H9 (cell line): ENCODE data around the gene PAX3. TPM values are rescaled to one million over a fixed set of nuclear protein-coding genes. Genes with fewer than 3 reads are reported as not detected.
A peak's percentile ranks its signal among the peaks of the same experiment; 100 is the strongest.

ENCODE experiments used
- DNase-seq: peaks from one replicate; pipeline ENCODE4 v3.0.0-alpha.2; 2017
- H2AFZ ChIP-seq: one replicate; pipeline ENCODE4 v1.6.1; 2013; ENCODE audit warnings: mild to moderate bottlenecking, low read length, control low read depth, moderate library complexity
- H2AK5ac ChIP-seq: 2 replicates; pipeline ENCODE4 v1.6.1; 2013; ENCODE audit warnings: low read length, control low read depth, mixed read lengths; ENCODE audit not compliant: insufficient read length
- H2BK120ac ChIP-seq: one replicate; pipeline ENCODE4 v1.6.1; 2013; ENCODE audit warnings: low read depth, mild to moderate bottlenecking, low read length, control low read depth, inconsistent platforms; ENCODE audit not compliant: poor library complexity, severe bottlenecking
- H2BK12ac ChIP-seq: 2 replicates; pipeline ENCODE4 v1.6.1; 2013; ENCODE audit warnings: low read length, control low read depth, mixed read lengths, low read depth; ENCODE audit not compliant: insufficient read length
- H2BK15ac ChIP-seq: 2 replicates; pipeline ENCODE4 v1.6.1; 2013; ENCODE audit warnings: low read depth, low read length, control low read depth
- H2BK20ac ChIP-seq: one replicate; pipeline ENCODE4 v1.6.1; 2013; ENCODE audit warnings: low read depth, mild to moderate bottlenecking, low read length, control low read depth, inconsistent platforms; ENCODE audit not compliant: poor library complexity, severe bottlenecking
- H2BK5ac ChIP-seq: 2 replicates; pipeline ENCODE4 v1.6.1; 2013; ENCODE audit warnings: low read length, control low read depth, mixed read lengths; ENCODE audit not compliant: insufficient read length
- H3K14ac ChIP-seq: 2 replicates; pipeline ENCODE4 v1.6.1; 2013; ENCODE audit warnings: low read length, control low read depth; ENCODE audit not compliant: insufficient read depth
- H3K18ac ChIP-seq: 2 replicates; pipeline ENCODE4 v1.6.1; 2013; ENCODE audit warnings: low read depth, mild to moderate bottlenecking, mixed read lengths, low read length, control low read depth; ENCODE audit not compliant: insufficient read length
- H3K23ac ChIP-seq: 2 replicates; pipeline ENCODE4 v1.6.1; 2013; ENCODE audit warnings: low read length, control low read depth, mixed read lengths, low read depth; ENCODE audit not compliant: insufficient read length
- H3K23me2 ChIP-seq: 2 replicates; pipeline ENCODE4 v1.6.1; 2013; ENCODE audit warnings: low read depth, mild to moderate bottlenecking, mixed read lengths, low read length, control low read depth; ENCODE audit not compliant: insufficient read length, poor library complexity, severe bottlenecking
- H3K27ac ChIP-seq: 2 replicates; pipeline ENCODE4 v1.5.1; 2013; ENCODE audit warnings: low read length, control low read depth, mixed read lengths, low read depth; ENCODE audit not compliant: insufficient read length
- H3K27me3 ChIP-seq: 2 replicates; pipeline ENCODE4 v1.6.1; 2013; ENCODE audit warnings: low read length, control low read depth, inconsistent platforms; ENCODE audit not compliant: insufficient read depth
- H3K4ac ChIP-seq: 2 replicates; pipeline ENCODE4 v1.6.1; 2013; ENCODE audit warnings: low read depth, mild to moderate bottlenecking, control low read depth, inconsistent platforms, low read length, moderate library complexity
- H3K4me1 ChIP-seq: 2 replicates; pipeline ENCODE4 v1.6.1; 2013; ENCODE audit warnings: low read length, control low read depth, inconsistent platforms; ENCODE audit not compliant: insufficient read depth
- H3K4me2 ChIP-seq: 2 replicates; pipeline ENCODE4 v1.6.1; 2013; ENCODE audit warnings: low read length, control low read depth, mixed read lengths; ENCODE audit not compliant: insufficient read length, insufficient read depth
- H3K56ac ChIP-seq: 2 replicates; pipeline ENCODE4 v1.6.1; 2013; ENCODE audit warnings: low read depth, mild to moderate bottlenecking, mixed read lengths, low read length, control low read depth; ENCODE audit not compliant: insufficient read length
- H3K79me1 ChIP-seq: 2 replicates; pipeline ENCODE4 v1.6.1; 2013; ENCODE audit warnings: low read depth, mild to moderate bottlenecking, moderate library complexity, low read length, control low read depth, inconsistent platforms; ENCODE audit not compliant: insufficient read depth, poor library complexity, severe bottlenecking
- H3K79me2 ChIP-seq: 2 replicates; pipeline ENCODE4 v1.6.1; 2013; ENCODE audit warnings: low read length, control low read depth, inconsistent platforms; ENCODE audit not compliant: insufficient read depth
- H3K9ac ChIP-seq: 2 replicates; pipeline ENCODE4 v1.6.1; 2013; ENCODE audit warnings: low read length, control low read depth, mixed read lengths; ENCODE audit not compliant: insufficient read length; ENCODE audit errors: extremely low read depth
- H3K9me3 ChIP-seq: one replicate; pipeline ENCODE4 v1.6.1; 2013; ENCODE audit warnings: low read depth, low read length, inconsistent platforms; ENCODE audit not compliant: control insufficient read depth
- H3T11ph ChIP-seq: one replicate; pipeline ENCODE4 v1.6.1; 2013; ENCODE audit warnings: mild to moderate bottlenecking, low read length, control low read depth, inconsistent platforms
- H4K20me1 ChIP-seq: one replicate; pipeline ENCODE4 v1.6.1; 2013; ENCODE audit not compliant: control insufficient read depth, insufficient read length, insufficient read depth
- H4K5ac ChIP-seq: 2 replicates; pipeline ENCODE4 v1.6.1; 2013; ENCODE audit warnings: low read depth, mild to moderate bottlenecking, mixed read lengths, low read length, control low read depth; ENCODE audit not compliant: insufficient read length
- H4K8ac ChIP-seq: replicated peaks from 2 replicates; pipeline ENCODE4 v1.6.1; 2013; ENCODE audit warnings: low read length, control low read depth, mixed read lengths, low read depth; ENCODE audit not compliant: insufficient read length
- H4K91ac ChIP-seq: 2 replicates; pipeline ENCODE4 v1.6.1; 2013; ENCODE audit warnings: low read depth, mild to moderate bottlenecking, moderate library complexity, mixed read lengths, low read length, control low read depth; ENCODE audit not compliant: insufficient read length
- H3K27ac Mint-ChIP-seq, 3 experiments: 2 replicates in 2 of 3; 3 replicates in 1 of 3; pipeline ENCODE4 v1.8.0; 2020 to 2021; ENCODE audit warnings: mixed read lengths in 3 of 3, mild to moderate bottlenecking in 1 of 3, moderate library complexity in 1 of 3
- H3K27me3 Mint-ChIP-seq: 2 replicates; pipeline ENCODE4 v1.8.0; 2021; ENCODE audit warnings: low read depth, mild to moderate bottlenecking, moderate library complexity, mixed read lengths
- H3K36me3 Mint-ChIP-seq, 3 experiments: 2 replicates in 2 of 3; 3 replicates in 1 of 3; pipeline ENCODE4 v1.8.0; 2020 to 2021; ENCODE audit warnings: low read depth in 3 of 3, mixed read lengths in 3 of 3; ENCODE audit not compliant: insufficient read depth in 1 of 3
- H3K4me1 Mint-ChIP-seq, 2 experiments: 2 replicates each; pipeline ENCODE4 v1.8.0; 2020; ENCODE audit warnings: mixed read lengths in 2 of 2
- H3K4me3 Mint-ChIP-seq, 2 experiments: 2 replicates in 1 of 2; 3 replicates in 1 of 2; pipeline ENCODE4 v1.8.0; 2020 to 2021; ENCODE audit warnings: mild to moderate bottlenecking in 2 of 2, mixed read lengths in 2 of 2, moderate library complexity in 1 of 2
- H3K9me3 Mint-ChIP-seq, 2 experiments: 2 replicates in 1 of 2; 3 replicates in 1 of 2; pipeline ENCODE4 v1.8.0; 2020; ENCODE audit warnings: mild to moderate bottlenecking in 2 of 2, mixed read lengths in 2 of 2, moderate library complexity in 1 of 2
- CTCF ChIP-seq: fragments of 200-600 bp; sonication (generic); conservative IDR thresholded peaks from 3 replicates; pipeline ENCODE4 v1.8.0; 2021; ENCODE audit warnings: antibody characterized with exemption, mild to moderate bottlenecking
- WGBS: extraction: QIAGEN DNeasy Blood & Tissue Kit; methylation state at CpG from one replicate; pipeline ENCODE4 v1.1.7; 2013; ENCODE audit warnings: missing lambda C conversion rate, low lambda C conversion rate, mixed read lengths; ENCODE audit not compliant: insufficient read length; ENCODE audit errors: extremely low coverage; 5-methylcytosine and 5-hydroxymethylcytosine counted together
- total RNA-seq: library from RNA; stranded (reverse); gene quantifications from 2 replicates; pipeline ENCODE4 v1.2.1, GENCODE V29; 2021

Gene PAX3
- total RNA-seq, 1 experiment from 2014 or later = not detected

GRCh38 chr2:222298001-222298310, 842 bp downstream of the PAX3 start:
- H3K27ac ChIP-seq = no peak overlapping the region
- H3K4me1 Mint-ChIP-seq = peaks cover 33 to 74% of the 10 kb centered on the region in 2 experiments
- no peaks in the 10 kb centered on the region for H3K79me2 ChIP-seq
- H3K23ac ChIP-seq = no peak overlapping the region
- no peak for DNase-seq
- no peak overlapping the region for H3K9ac ChIP-seq
- no peak overlapping the region for H2AK5ac ChIP-seq
- peaks cover 99% of the 10 kb centered on the region for H3K27me3 ChIP-seq
- no peak overlapping the region for H2BK12ac ChIP-seq
- peak overlapping the region; percentile 49 for H3K4me2 ChIP-seq
- peak overlapping the region; percentile 19 to 68; a peak in 4 of 5 replicates for H3K4me3 Mint-ChIP-seq
- H4K20me1 ChIP-seq = no peaks in the 10 kb centered on the region
- H4K5ac ChIP-seq = no peak overlapping the region
- H2BK5ac ChIP-seq = no peak overlapping the region
- no peak for TF ChIP-seq CTCF
- H3K9me3 Mint-ChIP-seq = peaks cover 2 to 21% of the 10 kb centered on the region in 2 experiments; a peak in 4 of 5 replicates
- H3K27me3 Mint-ChIP-seq = peaks cover 100% of the 10 kb centered on the region
- no CpG with 5 or more reads among the region's 16 CpGs for WGBS
- H2BK15ac ChIP-seq = no peak overlapping the region
- H3T11ph ChIP-seq = no peak overlapping the region
- H3K79me1 ChIP-seq = no peaks in the 10 kb centered on the region
- H3K27ac Mint-ChIP-seq = no peak overlapping the region
- H2AFZ ChIP-seq = no peak overlapping the region
- H3K4me1 ChIP-seq = 0 out of 2 replicates have a peak, but pooled peaks cover 1% of the 10 kb centered on the region
- no peak overlapping the region for H3K56ac ChIP-seq
- H3K14ac ChIP-seq = no peak overlapping the region
- no peaks in the 10 kb centered on the region for H3K36me3 Mint-ChIP-seq
- H3K9me3 ChIP-seq = no peaks in the 10 kb centered on the region
- H2BK20ac ChIP-seq = no peak overlapping the region
- no peak overlapping the region for H4K91ac ChIP-seq
- no peak overlapping the region for H3K18ac ChIP-seq
- H3K4ac ChIP-seq = no peak overlapping the region
- H2BK120ac ChIP-seq = no peak overlapping the region
- peaks cover 10% of the 10 kb centered on the region for H3K23me2 ChIP-seq
- no peak overlapping the region for H4K8ac ChIP-seq
